GM21717 (cell line): ENCODE measurements around the gene IRF7.

Source experiments
- ATAC-seq: cut with Tn5 transposase; IDR thresholded peaks from one replicate; pipeline ENCODE4 v1.9.1; 2021; ENCODE audit warnings: mild to moderate bottlenecking, moderate library complexity; ENCODE audit not compliant: unreplicated experiment

Gene IRF7

DNA sequence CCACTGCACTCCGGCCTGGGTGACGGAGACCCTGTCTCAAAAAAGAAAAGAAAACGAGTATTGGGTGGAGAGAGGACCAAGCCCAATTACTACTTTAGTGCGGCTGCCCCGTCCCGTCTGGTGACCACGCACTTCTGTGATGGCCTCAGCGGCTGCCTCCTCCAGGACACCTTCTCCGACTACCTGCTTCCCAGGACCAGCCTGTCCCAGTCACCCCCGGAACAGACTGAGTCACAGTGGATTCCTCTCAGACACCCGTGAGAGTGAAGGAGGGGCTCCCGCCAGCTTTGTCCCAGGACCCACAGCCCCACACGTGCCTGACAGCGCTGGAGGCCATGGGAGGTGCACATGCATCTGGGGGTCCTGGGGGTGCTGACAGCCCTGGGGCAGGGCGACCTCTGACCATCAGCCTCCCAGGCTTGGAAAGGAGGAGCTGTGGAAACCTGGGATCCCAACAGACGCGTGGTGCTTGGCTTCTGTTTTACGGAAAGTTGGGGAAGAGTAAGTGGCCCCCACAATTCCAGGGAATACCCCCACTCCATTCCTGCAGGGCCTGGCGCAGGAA is 26.1 kb upstream of the IRF7 start:
- no peak for ATAC-seq

DNA sequence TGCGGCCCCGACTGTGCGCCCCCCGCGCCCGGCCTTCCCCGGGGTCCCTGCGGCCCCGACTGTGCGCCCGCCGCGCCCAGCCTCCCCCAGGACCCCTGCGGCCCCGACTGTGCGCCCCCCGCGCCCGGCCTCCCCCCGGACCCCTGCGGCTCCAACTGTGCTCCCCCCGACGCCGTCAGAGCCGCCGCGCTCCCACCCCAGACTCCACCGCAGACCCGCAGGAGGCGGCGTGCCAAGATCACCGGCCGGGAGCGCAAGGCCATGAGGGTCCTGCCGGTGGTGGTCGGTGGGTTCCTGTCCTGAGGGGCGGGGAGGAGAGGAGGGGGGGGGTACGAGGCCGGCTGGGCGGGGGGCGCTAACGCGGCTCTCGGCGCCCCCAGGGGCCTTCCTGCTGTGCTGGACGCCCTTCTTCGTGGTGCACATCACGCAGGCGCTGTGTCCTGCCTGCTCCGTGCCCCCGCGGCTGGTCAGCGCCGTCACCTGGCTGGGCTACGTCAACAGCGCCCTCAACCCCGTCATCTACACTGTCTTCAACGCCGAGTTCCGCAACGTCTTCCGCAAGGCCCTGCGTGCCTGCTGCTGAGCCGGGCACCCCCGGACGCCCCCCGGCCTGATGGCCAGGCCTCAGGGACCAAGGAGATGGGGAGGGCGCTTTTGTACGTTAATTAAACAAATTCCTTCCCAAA is 24.4 kb upstream of the IRF7 start:
- no peak for ATAC-seq

DNA sequence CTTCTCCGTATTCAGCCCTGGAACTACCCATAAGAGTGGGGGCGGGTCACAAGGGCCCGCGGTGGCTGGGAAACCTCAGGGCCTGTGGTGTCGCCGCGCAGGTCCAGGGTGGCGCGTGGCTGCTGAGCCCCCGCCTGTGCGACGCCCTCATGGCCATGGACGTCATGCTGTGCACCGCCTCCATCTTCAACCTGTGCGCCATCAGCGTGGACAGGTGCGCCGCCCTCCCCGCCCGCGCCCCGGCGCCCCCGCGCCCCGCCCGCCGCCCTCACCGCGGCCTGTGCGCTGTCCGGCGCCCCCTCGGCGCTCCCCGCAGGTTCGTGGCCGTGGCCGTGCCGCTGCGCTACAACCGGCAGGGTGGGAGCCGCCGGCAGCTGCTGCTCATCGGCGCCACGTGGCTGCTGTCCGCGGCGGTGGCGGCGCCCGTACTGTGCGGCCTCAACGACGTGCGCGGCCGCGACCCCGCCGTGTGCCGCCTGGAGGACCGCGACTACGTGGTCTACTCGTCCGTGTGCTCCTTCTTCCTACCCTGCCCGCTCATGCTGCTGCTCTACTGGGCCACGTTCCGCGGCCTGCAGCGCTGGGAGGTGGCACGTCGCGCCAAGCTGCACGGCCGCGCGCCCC is 23.7 kb upstream of the IRF7 start:
- no peak for ATAC-seq

DNA sequence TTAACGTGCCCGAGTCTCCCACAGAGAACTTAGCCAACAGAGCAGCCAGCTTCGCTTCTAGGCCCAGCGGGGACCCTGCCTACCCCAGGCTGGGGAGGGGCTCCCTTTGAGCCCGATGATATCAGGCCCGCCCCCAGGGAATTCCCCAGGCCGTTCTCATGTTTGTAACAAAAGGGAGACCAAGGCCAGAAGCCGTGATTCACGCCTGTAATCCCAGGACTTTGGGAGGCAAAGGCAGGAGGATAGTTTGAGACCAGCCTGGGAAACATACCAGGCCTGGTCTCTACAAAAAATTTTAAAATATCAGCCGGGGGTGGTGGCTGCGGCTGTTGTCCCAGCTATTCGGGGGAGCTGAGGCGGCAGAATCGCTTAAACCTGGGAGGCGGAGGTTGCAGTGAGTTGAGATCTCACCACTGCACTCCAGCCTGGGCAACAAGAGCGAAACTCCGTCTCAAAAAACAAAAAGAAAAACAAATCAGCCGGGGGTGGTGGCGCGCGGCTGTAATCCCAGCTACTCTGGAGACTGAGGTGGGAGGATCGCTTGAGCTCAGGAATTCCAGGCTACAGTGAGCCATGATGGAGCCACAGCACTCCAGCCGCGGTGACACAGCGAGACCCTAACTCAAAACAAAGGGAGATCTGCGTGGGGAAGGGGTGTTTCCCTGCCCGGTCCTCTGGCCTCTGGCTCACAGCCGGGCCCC is 23.0 kb upstream of the IRF7 start:
- no peak for ATAC-seq

DNA sequence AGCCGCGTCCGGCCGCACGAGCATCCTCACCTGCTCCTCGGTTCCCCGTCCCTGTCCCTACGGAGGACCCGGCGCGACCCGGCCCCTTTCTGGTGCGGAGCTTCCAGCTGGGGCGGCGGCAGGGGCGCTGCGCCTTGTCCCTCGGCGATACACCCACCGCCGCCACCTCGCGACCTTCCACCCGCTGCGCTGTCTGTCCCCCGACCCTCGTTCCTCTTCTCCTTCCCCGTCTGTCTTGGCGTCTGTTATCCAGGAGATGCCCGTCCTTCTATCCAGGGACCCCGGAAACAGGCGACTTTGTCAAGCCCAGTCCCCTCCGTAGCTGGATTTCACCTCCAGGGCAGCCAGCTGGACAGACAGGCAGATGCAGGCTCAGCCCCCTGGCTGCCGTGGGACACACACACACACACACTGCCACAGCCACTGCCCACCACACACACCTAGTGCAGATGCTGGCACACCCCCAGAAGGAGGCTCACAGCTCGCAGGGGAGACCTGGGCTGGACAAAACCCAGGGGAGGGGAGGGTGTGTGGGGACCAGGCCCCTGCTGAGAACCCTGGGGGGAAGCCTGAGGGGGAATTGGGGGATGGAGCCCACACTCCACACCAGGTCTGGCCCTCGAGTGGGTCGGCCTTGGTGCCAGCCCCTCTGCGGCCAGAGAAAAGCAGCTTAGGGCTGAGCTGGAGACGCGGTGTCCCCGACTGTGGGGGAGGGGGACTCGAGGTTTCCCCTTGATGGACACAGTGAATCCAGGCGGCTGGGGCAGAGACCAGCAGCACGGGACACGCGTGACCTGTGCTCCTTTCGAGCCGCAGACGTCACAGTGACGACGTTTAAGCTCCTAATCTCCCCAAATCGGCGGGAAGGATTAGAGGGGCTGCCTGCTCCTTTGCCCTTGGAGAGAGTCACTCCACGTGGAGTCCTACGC is 22.1 kb upstream of the IRF7 start:
- no peak for ATAC-seq

DNA sequence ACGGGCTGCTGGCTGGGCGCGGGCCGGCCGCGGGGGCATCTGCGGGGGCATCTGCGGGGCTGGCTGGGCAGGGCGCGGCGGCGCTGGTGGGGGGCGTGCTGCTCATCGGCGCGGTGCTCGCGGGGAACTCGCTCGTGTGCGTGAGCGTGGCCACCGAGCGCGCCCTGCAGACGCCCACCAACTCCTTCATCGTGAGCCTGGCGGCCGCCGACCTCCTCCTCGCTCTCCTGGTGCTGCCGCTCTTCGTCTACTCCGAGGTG is 21.5 kb upstream of the IRF7 start:
- no peak for ATAC-seq

DNA sequence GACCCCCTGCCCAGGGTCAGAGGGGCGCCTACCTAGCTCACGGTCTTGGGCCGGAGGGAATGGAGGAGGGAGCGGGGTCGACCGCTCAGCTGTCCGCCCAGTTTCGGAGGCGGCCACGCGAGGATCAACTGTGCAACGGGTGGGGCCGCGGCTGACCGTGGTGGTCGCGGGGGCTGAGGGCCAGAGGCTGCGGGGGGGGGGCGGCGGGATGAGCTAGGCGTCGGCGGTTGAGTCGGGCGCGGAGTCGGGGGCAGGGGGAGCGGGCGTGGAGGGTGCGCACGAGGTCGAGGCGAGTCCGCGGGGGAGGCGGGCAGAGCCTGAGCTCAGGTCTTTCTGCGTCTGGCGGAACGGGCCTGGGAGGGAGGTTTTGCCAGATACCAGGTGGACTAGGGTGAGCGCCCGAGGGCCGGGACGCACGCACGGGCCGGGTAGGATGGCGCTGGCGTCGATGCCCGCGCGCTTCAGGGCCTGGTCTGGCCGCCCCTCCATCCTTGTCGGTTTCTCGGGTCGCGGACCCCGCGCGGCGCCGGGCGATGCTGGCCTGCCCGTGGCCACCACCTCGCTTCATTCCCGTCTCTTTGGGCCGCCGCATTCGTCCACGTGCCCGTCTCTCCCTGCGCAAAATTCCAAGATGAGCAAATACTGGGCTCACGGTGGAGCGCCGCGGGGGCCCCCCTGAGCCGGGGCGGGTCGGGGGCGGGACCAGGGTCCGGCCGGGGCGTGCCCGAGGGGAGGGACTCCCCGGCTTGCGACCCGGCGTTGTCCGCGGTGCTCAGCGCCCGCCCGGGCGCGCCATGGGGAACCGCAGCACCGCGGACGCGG is 21.0 kb upstream of the IRF7 start, which contains the start of gene DRD4:
Gene DRD4, plus strand, starts transcription at position 759 of the 822 bp plus-strand sequence. Its CDS starts 36 bp downstream, at position 795.
- ATAC-seq, result no peak

DNA sequence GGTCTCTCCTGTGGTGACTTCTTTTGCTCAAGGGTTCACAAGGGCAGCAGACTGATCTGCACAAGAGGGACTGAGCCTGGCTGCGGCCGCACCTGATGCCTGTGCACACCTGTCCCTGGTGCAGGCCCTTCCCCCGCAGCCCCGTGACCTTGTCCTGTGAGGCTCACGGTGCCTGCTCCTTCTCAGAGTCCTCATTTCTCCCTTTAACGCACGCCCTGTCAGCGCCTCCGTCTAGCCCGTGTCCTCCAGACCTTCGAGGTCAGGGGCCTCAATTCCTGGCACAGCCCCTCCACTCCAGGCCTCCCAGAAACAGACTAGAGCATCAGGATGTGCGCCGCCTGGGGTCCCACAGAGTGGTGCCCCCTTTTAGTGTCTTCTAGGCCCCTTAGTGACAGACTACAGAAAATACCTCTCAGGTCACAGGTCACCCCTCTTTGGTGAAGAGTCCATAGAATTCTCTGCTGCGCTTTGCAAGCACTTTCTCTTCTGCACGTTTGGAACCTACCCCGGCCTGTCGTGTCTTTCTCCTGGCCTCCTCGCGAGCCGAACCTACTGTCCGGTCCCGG is 20.3 kb upstream of the IRF7 start:
- no peak for ATAC-seq

DNA sequence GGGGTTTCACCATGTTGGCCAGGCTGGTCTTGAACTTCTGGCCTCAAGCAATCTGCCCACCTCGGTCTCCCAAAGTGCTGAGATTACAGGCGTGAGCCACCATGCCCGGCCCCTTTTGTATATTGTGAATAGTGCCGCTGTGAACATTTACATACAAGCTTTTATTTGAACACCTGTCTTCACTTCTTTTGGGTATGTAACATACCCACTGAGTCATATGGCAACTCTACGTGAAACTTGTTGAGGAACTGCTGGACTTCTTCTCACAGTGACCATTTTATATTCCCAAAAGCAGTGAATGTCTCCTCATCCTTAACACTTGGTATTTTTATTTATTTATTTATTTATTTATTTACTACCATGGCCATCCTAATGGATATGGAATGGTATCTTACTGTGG is 15.1 kb upstream of the IRF7 start:
- no peak for ATAC-seq

DNA sequence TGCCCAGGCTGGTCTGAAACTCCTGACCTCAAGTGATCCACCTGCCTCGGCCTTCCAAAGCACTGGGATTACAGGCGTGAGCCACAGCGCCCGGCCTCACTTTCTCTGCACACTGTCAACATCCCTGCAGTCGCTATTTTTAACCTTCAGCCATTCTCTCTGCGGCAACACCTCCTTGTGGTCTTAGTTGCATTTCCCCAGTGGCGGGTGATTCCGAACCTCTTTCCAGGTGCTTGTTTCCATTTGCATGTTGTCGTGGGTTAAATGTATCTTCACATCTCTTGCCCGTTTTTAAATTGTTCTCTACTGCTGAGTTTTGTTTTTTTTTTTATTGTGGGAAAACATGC is 13.5 kb upstream of the IRF7 start:
- ATAC-seq, result no peak

DNA sequence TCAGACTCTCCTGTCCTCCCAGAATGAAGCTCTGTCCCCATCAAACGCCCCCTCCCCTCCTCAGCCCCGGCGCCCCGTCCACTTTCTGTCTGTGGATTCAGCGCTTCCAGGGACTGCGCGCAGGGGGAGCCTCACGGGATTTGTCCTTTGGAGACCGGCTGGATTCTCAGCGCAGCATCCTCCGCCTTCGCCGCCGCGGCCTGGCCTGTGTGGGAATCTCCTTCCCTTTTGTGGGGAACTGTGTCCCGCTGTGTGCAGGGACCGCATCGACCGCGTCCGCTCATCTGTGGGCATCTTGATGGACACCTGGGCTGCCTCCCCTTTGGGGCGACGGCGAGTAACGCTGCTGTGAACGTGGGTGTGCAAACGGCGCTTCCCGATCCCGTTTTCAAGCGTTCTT is 12.3 kb upstream of the IRF7 start:
- ATAC-seq, result no peak

DNA sequence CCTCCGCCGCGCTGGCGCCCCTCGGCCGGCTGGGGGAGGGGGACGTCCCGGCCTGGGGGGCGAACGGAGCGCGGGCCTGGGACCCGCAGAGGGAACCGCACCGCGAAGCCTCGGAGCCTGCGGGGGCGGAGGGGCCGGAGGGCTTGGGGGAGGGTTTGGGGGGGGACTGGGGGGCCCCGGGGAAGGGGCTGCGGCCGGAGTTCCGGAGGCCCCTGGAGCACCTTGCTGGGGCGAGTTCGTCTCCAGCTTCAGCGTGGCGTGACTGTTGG is 11.5 kb upstream of the IRF7 start:
- ATAC-seq, result no peak

DNA sequence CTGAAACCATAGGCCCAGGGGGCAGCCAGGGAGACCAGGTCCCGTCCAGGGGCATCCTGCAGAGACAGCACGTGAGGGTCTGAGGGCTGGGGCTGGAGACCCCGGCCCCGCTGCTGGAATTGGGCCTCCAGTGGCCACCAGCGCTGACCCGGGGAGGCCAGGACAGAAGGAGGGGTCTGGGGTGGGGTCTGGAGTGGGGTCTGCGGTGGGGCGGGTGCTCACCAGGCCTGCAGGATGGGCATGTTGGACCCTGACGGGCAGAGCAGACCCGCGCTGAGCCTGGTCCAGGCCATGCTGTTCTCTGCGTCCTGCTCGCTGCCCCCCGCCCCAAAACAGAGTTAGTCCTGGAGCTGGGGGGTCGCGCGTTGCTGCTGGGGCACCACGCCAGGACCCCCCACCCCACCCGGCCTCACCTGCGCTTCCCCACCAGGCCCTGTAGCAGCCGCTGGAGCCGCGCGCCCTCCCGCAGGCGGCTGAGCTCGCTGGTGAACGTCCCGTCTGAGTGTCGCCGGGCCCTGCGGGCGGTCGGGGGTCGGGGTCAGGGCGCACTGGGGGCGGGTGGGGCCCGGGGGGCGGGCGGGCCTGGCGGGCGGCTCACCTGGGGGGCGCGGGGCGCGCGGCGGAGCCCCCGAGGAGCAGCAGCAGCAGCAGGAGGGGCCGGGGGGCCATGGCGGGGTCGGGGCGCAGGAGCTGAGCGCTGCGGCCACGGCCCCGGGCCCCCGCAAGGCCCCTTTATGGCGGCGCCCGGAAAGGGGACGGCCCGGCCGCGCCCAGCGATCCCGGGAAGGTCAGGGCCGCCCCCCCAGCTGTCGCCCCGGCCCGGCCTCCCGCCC is 10.9 kb upstream of the IRF7 start, which contains the start of gene SCT:
Gene SCT, minus strand, starts transcription at position 707 of the 833 bp plus-strand sequence. Its CDS starts 38 bp downstream, at position 669.
- ATAC-seq, result no peak

DNA sequence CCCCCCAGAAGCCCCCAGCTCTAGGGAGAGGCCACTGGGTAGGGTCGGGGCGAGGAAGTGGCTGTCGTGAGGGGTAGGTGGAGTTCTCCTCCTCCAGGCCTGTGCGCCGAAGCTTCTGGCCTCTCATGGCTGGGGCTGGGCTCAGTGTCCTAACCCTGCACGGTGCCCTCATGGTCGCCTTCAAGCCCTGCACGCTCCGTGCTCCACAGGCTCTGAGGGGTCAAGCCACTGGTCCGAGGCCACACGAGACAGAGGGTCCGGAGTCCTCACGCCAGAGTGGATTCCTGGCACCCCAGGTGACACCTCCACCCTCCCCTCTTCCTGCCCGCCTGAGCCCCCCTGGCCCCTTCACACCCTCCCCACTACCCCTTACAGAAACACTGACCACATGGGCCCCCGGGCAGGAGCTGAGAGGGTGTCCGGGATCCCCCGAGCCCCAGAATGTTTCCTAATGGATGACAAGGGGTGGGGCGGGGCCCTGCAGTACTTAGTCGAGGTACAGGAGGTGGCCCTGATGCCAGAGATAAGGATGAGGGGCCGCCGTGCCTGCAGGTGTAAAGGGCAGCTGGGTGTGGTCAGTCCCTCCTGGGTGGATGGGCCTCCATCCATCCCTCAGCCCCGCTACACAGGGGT is 10.0 kb upstream of the IRF7 start:
- ATAC-seq, result no peak

DNA sequence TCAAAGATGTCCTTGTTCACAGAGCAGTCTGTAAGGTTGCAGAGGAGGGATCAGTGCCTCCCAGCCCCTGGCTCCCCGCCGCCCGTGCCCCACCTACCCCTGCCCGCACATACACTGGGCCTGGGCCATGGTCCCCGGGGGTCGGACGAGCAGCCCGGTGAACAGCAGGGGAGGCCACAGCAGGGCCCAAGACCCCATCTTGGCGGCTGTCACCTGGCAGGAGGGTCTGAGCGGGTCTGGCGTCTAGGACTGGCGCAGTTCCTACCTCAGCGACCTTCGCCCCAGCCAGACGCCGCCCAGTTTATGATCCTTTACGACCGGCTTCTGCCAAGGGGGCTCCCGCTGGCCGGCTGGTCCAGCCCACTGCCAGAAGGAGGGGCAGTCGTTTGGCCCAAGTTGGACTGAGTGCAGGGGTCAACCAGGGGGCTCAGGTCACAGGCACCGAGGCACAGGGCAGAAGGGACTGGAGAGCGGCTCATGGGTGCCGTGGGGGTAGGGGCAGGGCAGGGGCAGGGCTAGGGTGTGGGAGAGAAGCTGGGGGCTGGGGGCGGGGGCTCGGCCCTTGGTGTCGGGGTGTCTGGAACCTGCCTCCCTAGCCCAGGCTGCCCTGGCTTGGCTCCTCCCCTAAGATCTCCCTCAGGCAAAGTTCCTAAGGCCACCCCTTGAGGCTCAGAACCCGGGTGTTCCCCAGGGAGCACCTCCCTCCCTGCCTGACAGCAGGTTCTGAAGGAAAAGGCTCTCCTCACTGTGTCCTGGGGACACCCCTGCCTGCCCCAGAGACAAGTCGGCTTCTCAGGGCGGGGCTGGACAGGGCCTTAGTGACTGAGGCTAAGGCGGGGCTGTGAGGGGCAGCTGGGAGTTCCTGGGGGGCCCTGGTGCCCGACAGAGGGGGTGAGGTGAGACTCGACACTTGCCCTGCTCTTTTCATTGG is 9.2 kb upstream of the IRF7 start, which contains the start of gene CDHR5:
Gene CDHR5, minus strand, starts transcription at position 251 of the 931 bp plus-strand sequence. Its CDS starts 53 bp downstream, at position 198.
- ATAC-seq, result no peak

DNA sequence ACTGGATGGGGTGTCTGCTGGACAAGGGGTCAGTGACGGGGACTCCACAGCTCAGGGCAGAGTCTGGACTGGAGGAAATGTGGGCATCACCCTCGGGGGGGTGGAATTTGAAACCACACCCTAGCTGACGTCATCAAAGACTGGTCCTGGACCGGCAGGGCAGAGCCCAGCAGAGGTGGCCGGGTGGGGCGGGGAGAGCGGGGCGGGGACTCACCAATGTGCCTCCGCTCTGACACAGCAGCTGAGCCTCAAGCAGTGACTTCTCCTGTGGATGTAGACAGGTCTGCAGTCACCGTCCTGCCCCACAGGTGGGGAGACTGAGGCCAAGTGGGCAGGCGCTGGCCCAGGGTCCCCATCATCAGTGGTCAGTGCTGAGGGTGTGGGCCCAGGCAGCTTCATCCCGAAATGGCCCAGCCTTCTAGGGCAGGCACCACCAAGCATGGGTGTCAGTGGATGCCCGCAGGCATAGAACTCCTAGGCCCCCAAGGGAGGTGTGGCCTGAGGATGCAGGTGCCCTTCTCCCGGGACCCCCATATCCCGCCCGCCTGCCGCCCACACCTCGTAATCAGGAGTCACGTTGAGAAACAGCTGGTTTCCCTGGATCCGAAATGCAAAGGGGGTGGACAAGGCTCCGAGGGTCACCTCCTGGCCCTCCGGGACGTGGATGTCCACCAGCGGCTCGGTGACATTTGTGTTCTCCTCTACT is 8.4 kb upstream of the IRF7 start:
- ATAC-seq, result no peak

DNA sequence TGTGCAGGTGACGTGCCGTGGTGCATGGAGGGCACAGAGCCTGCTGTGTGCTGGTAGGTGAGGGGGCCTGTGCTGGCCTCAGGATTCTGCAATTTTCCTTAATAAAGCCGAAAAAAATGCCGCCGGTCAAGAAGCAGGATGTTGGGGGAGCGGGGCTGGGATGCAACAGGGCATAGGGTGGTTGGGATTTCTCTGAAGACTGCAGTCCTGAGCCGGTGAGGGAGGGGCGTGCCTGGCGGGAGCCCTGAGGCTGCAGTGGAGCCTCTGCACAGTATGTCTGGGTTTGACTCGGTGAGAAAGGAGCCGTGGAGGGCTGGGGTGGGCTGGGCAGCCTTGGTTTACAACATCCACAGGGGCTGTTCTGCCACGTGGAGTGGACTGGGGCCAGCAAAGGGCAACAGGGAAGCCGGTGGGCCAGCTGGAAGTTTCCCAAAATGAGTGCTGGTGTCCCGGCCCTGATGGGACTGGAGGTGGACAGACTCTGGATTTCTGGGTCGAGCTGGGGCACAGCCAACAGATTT is 7.7 kb upstream of the IRF7 start:
- no peak for ATAC-seq
